GM18508 (cell line): Measurements from ENCODE around the gene CYP1A2.

Experiments
- ATAC-seq: cut with Tn5 transposase; IDR thresholded peaks from one replicate; pipeline ENCODE4 v1.9.1; 2021; ENCODE audit warnings: moderate number of reproducible peaks; ENCODE audit not compliant: insufficient read depth, unreplicated experiment

CYP1A2 gene

DNA sequence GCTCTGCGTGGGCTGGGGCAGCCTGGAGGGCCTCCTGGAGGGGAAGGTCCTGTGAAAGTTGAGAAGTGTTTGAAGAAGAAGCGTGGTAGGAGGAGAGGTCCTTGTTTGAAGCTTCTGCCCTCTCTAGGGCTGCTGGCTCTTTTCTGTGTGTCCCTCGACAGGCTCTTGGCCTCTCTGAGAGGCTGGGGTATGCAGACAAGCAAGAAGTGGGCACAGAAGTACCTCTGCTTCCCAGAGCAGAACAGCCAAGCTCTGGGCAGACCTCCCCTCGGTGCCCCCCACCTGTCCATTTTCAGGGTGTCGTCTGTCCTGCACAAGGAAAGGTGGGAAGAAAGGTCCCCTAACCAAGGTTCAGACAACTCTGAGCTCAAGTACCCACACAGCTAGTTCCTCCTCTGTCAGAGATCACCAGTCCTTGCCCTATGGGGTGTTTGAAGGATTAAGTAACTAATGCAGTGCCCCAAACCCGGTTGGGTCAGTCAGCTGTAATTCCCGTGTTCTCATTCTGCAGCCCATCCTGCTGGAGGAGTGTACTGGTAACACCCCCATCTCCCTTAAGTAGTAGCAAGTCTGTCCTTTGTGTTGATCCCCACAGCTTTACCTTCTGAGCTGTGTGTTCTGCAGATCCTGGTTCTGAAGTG, 39.5 kb downstream of the CYP1A2 start:
- no peak for ATAC-seq

DNA sequence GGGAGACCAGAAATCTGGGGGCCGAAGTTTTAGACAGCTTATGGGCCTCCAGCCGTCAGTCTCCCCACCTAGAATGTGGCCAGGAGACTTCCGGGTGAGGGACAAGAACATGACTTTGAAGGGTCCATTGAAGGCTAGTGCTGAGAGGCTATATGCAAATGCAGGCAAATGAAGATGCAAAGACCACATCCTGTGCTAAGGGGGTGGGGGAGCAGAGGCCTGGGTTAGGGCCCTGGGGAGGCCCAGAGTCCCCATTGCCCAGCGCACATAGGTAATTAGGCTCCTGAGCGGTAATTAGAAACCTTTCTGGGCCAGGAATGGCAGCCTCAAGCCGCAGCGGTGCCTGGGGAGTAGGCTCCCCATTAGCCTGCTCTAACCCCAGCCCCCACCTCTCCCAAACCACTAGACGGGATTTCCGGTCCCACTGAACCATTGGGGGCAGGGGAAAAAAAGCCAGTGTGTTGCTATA, 40.1 kb downstream of the CYP1A2 start:
- no peak for ATAC-seq

GRCh38 chr15:74789171-74789631, 40.6 kb downstream of the CYP1A2 start:
- no peak for ATAC-seq

DNA sequence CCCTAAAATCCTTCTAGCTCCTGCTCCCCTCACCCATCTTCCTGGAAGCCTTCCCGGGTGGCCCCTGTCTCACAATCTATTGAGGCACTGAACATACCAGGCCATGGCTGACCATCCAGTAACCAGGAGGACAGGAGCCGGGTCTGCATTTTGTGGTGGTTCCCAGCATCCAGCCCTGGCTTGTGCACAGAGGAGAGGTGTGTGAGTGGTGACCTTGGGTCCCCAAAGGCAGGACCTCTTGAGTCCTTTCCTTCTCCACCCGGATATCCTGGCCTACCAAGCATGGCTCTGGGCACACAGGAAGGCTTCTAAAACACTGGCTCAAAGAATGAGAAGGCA, 41.1 kb downstream of the CYP1A2 start:
- ATAC-seq: no peak

GRCh38 chr15:74790080-74790916, 41.7 kb downstream of the CYP1A2 start:
- ATAC-seq: no peak

GRCh38 chr15:74791007-74791406, 42.4 kb downstream of the CYP1A2 start:
- ATAC-seq: no peak

- ATAC-seq: no peak
Measured at GRCh38 chr15:74791667-74792066, 43.0 kb downstream of the CYP1A2 start.

- ATAC-seq: no peak
Measured at GRCh38 chr15:74792227-74793016, 43.8 kb downstream of the CYP1A2 start.

- ATAC-seq: no peak
Measured at GRCh38 chr15:74793135-74794028, 44.7 kb downstream of the CYP1A2 start.

DNA sequence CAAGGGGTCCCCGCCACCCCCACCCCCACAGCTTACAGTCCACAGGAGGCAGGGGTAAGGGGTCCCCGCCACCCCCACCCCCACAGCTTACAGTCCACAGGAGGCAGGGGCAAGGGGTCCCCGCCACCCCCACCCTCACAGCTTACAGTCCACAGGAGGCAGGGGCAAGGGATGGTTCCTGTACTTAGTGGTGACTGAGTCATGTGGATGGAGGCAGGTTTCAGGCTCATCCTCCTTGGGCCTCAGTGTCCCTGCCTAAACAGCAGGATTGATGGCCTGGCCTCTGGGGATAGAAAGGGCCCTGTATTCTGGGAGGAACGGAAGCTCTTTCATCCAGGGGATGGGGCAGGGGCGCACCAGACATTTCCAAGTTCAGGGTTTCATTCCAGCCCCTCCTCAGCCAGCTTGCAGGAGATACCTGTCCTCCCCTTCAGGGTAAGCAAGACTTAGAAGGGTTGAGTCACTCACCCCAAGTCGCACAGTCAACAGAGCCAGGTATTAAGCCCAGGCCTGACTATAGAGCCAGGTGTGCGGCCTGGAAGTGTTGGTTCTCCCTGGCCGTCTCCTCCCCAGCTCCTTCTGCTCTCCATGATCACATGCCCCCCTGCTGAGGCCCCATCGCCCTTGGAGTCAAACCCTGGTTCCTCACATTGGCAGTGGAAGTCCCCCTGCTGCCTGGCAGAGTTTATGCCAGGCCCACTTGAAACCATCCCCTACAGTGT, 45.8 kb downstream of the CYP1A2 start:
- ATAC-seq: no peak

DNA sequence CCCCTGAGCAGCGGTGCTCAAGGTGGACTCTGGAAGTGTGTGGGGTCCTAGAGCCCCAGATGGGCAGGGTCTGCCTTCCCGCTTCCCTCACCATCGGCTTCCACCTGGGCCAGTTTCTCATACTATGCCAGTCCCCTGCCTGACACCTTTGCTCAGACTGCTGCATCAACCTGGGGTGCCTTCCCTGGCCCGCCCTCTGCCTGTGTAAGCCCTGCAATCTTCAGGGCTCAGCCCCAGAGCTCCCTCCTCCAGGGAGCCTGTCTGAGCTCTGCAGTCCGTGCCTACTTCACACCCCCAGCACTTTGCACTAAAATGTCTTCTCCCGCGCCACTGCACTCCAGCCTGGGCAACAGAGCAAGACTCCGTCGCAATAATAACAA, 46.3 kb downstream of the CYP1A2 start:
- no peak for ATAC-seq

DNA sequence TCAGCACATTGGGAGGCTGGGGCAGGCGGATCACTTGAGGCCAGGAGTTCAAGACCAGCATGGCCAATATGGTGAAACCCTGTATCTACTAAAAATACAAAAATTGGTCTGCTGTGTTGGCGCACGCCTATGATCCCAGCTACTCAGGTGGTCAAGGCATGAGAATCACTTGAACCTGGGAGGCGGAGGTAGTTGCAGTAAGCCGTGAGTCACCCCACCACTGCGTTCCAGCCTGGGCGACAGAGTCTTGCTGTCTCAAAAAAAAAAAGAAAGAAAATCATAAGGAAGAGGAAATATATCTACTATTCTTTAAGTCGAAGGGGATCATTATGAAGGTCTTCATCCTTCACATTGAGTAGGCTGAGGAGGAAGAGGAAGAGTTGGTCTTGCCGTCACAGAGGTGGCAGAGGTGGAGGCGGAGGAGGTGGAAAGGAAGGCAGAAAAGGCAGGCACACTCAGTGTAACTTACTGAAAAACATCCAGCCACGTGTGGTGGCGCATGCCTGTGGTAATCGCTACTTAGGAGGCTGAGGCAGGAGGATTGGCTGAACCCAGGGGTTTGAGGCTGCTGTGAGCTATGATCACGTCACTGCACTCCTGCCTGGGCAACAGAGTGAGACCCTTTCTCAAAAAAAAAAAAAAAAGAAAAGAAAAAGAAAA, 47.5 kb downstream of the CYP1A2 start:
- ATAC-seq: no peak

DNA sequence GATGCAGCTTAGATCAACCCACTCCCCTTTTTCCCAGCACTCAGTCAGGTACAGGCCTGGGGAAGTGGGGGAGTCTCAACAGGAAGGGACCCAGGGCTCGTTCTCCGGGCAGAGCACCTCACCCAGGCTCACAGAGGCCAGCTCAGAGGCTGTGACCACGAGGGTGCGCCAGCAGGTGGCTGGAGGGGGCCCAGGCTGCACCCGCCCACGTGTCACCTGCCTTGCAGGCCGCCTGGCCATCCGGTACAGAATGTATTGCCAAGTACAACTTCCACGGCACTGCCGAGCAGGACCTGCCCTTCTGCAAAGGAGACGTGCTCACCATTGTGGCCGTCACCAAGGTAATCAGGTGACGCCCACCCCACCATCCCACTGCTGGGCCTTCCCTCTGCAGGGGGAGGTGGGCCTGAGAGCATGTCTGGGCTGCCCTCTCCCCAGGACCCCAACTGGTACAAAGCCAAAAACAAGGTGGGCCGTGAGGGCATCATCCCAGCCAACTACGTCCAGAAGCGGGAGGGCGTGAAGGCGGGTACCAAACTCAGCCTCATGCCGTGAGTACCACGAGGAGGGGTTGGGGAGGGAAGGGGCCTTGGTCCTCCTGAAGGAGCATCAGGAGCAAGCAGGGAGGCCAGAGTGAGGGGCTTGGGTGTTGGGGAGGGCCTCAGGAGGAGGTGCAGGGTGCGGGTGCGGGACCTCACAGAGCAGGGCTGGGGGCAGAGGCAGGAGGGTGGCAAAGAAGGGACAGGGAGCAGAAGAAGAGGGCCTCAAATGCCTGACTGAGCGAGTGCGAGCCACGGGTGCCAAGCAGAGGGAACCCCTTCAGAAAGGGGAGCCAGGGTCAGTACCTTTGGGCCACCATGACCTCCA, 50.0 kb downstream of the CYP1A2 start:
- no peak for ATAC-seq

- no peak for ATAC-seq
Measured at GRCh38 chr15:74799255-74799855, 50.7 kb downstream of the CYP1A2 start.

- ATAC-seq: no peak
Measured at GRCh38 chr15:74799856-74800558, 51.4 kb downstream of the CYP1A2 start.

DNA sequence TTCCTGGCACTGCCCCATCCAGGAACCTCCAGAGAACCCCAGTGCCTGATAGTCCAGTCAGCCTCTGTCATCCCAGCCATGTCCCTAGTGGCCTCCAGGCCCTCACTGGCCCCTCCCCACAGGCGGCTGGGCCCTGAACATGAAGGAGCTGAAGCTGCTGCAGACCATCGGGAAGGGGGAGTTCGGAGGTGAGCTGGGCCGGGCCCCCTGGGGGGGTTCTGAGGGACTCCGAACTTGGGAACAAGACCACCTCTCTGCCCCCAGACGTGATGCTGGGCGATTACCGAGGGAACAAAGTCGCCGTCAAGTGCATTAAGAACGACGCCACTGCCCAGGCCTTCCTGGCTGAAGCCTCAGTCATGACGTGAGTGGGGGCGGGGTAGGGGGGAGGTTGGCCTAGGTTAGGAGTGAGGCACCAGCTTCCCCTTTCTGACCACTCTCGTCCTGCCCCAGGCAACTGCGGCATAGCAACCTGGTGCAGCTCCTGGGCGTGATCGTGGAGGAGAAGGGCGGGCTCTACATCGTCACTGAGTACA, 52.0 kb downstream of the CYP1A2 start:
- no peak for ATAC-seq
